NCI-H146 treated with DMSO at 0.1 percent for 48 hours (cell line): ENCODE results near the gene KDM6B.

Experiments
- DNase-seq: peaks from one replicate; lab custom pipeline; 2025; ENCODE audit not compliant: unreplicated experiment; lab: John Stamatoyannopoulos, UW

Gene KDM6B

DNA sequence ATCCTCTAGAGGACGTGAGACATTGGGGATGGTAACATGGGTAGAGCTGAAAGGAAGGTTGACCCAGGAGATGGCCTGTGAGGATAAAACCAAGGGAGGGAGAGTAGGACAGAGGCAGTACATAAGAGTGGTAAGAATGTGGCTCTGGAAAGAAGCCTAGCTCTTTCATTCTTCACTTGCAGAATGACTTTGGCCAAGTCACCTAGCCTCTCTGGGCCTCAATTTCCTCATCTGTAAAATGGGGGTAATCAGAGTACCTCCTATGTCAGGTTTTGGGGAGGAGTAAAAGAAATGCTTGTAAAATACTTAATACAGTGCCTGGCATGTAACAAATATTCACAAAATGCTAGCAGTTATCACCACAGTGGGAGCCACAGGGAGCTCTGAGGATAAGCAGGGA lies 6.9 kb downstream of the KDM6B start:
- DNase-seq: no peak

DNA sequence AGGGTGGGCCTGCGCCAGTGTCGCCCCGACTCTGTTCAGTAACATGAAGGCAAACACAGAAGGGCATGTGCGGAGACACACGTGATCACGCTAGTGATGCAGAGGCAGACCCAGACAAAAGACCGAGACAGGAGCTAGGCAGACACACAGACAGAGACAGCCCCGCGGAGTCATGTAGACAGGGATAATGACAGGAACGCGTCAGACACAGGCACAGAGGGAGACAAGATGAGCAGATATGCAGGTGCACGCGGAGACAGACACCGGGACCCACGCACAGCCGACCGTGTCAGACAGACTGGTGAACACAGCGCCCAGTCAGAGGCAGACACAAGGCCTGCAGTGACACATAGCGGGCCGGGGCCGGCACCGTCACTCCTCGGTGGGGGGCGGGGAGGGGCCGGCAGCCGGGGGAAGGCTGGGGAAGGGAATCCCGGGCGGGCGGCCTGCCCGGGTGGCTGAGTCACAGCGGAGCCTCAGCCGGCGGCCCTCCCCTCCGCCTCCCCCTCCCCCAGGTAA lies 7.4 kb downstream of the KDM6B start:
- DNase-seq: peak; percentile 58

DNA sequence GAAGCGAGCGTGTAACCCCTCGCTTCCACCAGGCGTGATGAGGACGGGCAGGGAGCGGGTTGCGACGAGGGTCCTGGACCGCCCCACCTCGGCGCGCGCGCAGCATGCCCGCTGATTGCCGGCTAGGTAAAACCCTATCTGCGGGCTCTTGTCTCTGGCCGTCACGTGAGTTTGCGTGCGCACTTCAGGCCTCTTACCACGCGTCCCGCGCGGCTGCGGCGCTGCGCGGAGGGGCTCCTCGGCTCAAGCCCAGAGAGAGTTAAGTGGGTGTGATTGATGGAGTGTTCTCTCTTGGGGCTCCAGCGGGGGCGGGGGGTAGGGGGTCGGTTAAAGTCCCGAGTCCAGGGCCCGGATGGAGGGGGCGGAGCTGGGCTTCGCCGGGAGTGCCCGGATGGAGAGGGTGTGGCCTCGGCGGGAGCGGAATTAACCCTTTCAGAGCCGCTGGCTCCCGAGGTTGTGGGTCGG lies 7.9 kb downstream of the KDM6B start:
- DNase-seq: peak; percentile 70

DNA sequence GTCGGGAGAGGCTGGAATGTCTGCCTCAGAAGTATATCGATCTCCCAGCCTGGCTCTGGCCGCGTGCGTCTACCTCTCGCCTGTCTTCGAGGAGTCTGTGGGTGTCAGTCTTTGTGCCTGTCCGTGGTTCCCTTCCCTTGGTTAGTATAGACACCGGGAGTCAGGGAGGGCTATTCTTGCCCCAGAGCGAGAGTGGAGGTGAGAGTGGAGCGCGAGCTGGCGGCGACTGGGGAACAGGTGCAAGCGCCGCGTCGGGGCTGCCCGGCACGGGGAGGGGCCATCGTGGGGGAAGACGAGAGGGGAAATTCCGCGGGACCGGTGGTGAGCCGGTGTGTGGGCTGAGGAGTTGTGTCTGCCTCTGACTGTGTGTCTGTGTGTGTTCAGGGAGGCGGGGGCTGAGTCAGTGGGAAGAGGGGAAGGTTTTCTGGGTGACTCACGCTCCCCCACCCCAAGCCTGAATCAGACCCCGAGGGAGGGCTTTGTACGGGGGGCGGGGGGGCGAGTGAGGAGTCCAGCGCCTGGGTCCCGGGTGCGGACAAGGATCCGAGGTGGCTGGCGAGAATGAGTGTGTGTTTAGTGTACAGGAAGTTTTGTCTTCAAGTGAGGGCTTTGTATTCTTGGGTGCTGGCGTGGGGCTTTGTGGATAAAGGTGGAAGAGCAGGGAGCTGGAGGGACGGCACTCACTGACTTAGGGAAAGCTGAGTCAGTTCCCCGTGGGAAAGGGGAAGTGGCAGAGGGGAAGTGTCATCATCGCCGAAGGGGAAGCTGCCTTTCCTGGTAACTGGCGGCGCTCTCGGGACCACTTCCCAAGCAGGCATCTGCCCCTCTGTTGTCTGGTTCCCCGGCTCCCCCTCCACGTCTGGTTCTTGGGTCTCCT lies 8.6 kb downstream of the KDM6B start:
- peak; percentile 63 for DNase-seq

DNA sequence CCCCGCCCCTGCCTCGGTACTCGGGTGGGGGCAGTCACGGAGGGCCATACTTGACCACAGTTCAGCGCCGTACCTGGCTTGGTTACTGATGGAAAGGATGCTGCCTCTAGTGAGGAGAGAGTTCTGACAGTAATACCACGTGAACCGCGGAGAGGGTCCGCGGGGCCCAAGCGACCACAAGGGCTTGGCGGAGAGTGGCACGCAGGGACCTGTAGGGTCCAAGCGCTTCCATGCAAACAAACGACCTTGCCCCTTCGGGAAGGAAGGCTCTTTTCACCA lies 9.2 kb downstream of the KDM6B start:
- no peak for DNase-seq

DNA sequence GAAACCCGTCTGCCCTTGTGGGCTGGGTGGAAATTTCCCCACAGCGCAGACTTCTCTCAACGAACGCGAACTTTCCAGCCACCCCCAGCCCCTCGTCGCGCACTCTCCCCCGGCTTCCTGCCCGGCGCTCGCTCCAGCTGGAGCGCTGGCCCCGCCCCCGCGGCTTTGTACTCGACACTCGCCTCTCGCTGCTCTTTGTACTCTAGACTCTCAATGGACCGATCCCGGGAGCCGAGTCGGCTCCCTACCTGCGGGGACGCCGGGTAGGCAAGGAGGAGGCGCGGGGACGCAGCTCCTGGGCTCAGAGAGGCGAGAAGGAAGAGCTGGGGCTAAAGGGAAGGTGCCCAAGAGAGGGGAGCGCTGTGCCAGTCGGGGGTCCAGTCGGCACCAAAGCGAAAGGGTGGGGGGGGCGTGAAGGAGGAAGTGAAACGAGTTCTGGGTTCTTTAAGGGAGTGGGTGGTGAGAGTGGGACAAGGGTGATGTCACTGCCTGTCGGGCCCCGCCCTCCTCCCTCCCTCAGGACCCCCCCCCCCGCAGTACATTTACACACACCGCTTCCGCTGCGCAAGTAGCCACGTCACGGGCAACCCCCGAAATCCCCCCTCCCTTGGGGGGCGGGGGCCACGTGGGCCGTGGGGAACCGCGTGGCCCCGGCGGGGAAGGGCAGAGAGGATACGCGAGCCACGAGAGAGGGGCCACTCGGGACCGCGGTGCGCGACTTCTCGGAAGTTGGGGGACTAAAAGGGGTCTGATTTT lies 9.7 kb downstream of the KDM6B start:
- DNase-seq: peak; percentile 81

DNA sequence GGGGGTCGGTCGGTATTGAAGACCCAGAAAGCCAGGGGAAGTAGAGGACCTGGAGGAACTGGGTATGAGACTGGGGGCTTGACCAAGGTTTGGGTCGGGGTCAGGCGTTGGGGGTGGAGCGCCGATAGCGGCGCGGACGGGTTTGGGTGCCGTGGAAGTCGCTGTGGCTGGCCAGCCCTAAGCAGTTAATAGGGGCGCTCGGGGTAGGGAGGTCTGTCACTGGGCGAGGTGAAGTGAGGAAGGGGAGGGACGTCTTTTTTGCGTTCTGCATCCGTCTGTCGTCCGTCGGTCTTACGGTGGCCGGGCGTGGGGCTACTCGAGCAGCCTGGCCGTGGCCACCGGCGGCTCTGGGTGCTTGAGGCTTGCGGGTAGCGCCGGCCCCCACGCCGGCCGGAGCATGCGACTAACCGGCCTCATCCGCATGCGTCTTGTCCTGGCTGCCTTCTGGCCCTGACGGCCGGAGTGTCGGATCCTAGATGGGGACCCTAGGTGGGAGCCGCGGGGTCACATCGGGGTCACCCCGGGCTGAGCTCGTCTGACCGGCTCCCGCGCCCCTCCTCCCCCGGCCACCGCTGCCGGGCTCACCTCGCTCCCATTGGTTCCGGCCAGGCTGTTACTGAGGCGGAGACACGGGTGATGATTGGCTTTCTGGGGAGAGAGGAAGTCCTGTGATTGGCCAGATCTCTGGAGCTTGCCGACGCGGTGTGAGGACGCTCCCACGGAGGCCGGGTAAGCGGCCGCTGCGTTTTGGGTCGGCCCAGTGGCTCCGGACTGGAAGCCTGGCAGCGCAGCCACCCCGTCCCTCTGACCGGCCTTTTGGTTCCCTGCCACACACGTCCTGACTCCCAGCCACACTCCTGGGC lies 10.5 kb downstream of the KDM6B start:
- DNase-seq: peak; percentile 84

DNA sequence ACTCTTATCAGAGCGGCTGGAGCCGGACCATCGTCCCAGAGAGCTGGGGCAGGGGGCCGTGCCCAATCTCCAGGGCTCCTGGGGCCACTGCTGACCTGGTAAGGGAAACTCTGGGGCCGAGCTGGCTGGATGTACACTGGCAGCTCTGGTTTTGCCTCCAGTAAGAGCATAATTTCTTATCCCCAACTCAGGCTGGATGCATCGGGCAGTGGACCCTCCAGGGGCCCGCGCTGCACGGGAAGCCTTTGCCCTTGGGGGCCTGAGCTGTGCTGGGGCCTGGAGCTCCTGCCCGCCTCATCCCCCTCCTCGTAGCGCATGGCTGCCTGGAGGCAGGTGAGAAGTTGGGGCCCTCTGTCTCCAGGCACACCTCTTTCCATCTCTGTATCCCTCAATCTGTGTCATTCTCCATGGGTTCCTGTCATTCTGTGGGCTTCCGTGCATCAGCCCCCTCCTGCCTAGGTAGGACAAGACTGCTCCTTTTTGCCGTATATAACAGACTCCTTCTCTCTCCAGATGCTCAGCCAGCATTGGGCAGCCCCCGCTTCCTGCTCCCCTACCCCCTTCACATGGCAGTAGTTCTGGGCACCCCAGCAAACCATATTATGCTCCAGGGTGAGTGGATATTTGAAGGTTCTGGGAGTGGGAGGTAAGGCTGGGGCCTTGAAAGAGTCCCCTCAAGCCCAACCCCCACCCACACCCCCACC lies 11.5 kb downstream of the KDM6B start:
- DNase-seq: no peak

DNA sequence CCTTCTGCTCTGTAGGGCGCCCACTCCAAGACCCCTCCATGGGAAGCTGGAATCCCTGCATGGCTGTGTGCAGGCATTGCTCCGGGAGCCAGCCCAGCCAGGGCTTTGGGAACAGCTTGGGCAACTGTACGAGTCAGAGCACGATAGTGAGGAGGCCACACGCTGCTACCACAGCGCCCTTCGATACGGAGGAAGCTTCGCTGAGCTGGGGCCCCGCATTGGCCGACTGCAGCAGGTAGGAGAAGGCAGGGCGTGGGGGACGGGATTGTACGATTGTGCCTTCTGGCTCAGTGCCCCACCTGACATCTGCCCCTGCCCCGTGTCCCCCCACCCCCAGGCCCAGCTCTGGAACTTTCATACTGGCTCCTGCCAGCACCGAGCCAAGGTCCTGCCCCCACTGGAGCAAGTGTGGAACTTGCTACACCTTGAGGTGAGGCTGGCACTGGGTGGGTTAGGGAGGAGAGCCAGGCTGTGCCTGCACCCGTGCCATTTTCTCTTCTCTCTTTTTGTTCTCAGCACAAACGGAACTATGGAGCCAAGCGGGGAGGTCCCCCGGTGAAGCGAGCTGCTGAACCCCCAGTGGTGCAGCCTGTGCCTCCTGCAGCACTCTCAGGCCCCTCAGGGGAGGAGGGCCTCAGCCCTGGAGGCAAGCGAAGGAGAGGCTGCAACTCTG lies 12.2 kb downstream of the KDM6B start:
- DNase-seq: no peak

DNA sequence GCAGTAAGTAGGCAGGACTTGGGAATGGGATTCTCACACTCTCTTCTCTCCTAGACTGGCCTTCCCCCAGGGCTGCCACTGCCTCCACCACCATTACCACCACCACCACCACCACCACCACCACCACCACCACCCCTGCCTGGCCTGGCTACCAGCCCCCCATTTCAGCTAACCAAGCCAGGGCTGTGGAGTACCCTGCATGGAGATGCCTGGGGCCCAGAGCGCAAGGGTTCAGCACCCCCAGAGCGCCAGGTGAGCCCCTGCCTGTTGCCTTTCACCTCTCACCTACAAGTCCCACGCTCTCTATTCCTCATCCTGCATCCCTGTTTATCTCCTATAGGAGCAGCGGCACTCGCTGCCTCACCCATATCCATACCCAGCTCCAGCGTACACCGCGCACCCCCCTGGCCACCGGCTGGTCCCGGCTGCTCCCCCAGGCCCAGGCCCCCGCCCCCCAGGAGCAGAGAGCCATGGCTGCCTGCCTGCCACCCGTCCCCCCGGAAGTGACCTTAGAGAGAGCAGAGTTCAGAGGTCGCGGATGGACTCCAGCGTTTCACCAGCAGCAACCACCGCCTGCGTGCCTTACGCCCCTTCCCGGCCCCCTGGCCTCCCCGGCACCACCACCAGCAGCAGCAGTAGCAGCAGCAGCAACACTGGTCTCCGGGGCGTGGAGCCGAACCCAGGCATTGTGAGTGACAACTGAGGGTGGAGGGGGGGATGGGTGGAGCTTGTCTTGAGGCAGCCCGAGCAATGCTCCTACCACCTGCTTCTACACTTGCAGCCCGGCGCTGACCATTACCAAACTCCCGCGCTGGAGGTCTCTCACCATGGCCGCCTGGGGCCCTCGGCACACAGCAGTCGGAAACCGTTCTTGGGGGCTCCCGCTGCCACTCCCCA lies 13.0 kb downstream of the KDM6B start:
- DNase-seq: no peak

DNA sequence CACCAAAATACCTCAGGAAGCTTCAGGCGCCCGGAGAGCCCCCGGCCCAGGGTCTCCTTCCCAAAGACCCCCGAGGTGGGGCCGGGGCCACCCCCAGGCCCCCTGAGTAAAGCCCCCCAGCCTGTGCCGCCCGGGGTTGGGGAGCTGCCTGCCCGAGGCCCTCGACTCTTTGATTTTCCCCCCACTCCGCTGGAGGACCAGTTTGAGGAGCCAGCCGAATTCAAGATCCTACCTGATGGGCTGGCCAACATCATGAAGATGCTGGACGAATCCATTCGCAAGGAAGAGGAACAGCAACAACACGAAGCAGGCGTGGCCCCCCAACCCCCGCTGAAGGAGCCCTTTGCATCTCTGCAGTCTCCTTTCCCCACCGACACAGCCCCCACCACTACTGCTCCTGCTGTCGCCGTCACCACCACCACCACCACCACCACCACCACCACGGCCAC lies 14.1 kb downstream of the KDM6B start:
- DNase-seq: no peak

DNA sequence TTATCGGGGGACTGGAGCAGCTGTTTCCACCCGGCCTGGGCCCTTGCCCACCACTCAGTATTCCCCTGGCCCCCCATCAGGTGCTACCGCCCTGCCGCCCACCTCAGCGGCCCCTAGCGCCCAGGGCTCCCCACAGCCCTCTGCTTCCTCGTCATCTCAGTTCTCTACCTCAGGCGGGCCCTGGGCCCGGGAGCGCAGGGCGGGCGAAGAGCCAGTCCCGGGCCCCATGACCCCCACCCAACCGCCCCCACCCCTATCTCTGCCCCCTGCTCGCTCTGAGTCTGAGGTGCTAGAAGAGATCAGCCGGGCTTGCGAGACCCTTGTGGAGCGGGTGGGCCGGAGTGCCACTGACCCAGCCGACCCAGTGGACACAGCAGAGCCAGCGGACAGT lies 14.7 kb downstream of the KDM6B start:
- DNase-seq: no peak

DNA sequence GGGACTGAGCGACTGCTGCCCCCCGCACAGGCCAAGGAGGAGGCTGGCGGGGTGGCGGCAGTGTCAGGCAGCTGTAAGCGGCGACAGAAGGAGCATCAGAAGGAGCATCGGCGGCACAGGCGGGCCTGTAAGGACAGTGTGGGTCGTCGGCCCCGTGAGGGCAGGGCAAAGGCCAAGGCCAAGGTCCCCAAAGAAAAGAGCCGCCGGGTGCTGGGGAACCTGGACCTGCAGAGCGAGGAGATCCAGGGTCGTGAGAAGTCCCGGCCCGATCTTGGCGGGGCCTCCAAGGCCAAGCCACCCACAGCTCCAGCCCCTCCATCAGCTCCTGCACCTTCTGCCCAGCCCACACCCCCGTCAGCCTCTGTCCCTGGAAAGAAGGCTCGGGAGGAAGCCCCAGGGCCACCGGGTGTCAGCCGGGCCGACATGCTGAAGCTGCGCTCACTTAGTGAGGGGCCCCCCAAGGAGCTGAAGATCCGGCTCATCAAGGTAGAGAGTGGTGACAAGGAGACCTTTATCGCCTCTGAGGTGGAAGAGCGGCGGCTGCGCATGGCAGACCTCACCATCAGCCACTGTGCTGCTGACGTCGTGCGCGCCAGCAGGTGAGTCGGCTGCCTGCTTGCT lies 15.2 kb downstream of the KDM6B start:
- no peak for DNase-seq

DNA sequence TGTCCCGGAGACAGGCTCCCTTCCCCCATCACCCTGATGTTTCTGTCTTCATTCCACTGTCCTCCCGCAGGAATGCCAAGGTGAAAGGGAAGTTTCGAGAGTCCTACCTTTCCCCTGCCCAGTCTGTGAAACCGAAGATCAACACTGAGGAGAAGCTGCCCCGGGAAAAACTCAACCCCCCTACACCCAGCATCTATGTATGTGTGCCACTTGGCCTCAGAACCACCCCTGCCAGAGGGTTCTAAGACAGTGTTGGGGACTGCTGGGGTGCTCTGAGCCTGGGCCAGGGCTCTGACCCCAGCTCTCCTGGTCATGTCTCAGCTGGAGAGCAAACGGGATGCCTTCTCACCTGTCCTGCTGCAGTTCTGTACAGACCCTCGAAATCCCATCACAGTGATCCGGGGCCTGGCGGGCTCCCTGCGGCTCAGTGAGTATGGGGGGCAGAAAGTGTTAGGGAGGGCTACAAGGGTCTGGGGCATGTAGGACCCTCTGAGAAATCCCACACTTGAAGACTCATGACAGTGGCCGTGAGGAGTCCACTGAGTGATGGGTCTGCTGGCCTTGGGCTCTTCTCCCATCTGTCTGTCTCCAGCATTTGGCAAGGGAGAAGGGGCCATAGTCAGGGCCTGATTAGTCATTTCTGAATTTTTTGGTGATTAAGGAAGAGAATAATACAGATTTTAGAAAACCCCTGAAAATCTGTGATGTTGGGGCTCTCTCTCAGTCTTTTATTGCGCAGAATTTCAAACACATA lies 15.9 kb downstream of the KDM6B start:
- no peak for DNase-seq

DNA sequence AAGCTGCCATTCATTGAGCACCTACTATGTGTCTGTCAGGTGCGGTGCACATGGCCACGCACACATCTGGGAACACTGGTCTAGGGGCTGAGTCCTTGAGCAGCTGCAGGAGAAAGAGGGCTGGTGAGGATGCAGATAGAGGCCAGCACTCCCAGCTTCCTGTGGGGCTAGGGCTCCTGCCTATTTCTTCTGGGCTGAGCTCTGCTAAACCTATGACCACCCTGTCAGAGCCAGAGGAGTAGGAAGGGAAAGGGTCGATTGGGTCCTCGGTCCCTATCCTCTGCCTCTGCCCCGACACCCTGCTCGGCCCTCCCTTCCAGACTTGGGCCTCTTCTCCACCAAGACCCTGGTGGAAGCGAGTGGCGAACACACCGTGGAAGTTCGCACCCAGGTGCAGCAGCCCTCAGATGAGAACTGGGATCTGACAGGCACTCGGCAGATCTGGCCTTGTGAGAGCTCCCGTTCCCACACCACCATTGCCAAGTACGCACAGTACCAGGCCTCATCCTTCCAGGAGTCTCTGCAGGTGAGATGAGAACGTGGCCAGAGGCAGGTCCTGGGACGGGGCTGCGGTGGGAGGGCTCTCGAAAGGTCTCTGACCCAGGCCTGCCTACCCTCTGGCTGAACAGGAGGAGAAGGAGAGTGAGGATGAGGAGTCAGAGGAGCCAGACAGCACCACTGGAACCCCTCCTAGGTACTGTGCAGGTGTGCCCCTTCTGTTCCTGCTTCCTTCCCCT lies 16.9 kb downstream of the KDM6B start:
- DNase-seq: no peak

DNA sequence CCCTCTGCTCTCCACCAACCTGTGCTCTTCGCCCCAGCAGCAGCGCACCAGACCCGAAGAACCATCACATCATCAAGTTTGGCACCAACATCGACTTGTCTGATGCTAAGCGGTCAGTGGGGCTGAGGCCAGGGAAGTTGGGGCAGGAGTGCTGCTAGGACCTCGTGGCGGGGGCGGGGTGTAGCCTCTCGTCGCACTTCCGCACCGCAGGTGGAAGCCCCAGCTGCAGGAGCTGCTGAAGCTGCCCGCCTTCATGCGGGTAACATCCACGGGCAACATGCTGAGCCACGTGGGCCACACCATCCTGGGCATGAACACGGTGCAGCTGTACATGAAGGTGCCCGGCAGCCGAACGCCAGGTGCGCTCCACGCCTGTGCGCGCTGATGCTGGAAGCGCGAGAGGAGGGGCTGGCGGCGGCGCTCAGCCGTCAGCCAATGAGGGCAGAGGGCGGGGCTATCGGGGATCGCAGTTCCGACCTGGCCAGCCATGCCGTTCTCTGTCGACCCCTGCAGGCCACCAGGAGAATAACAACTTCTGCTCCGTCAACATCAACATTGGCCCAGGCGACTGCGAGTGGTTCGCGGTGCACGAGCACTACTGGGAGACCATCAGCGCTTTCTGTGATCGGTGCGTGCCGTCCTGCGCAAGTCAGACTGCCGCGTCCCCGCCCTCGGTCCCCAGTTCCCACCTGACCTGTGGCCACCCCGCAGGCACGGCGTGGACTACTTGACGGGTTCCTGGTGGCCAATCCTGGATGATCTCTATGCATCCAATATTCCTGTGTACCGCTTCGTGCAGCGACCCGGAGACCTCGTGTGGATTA lies 17.6 kb downstream of the KDM6B start:
- peak; percentile 87 for DNase-seq
